GM18499 (cell line): Measurements from ENCODE around the gene CCL20.
A peak's percentile ranks its signal among the peaks of the same experiment; 100 is the strongest.
"Not testable (repeated sequence)": the region's sequence is repeated elsewhere in the genome, so short reads cannot be mapped to it uniquely, and the experiment has no call there.

ENCODE experiments used
- ATAC-seq: cut with Tn5 transposase; IDR thresholded peaks from one replicate; pipeline ENCODE4 v1.9.1; 2021; ENCODE audit warnings: moderate number of reproducible peaks; ENCODE audit not compliant: insufficient read depth, unreplicated experiment

Gene CCL20

GRCh38 chr2:227813562-227814353 lies at the start of gene CCL20:
Gene CCL20 (plus strand): TSS chr2:227813842. CDS start chr2:227813912, 70 bp downstream.
- ATAC-seq = no peak

- no peak for ATAC-seq
Observed at GRCh38 chr2:227765788-227766372, 47.8 kb upstream of the CCL20 start.

- ATAC-seq = peak; percentile 91
Observed at GRCh38 chr2:227766373-227766883, 47.2 kb upstream of the CCL20 start.

- no peak for ATAC-seq
Observed at GRCh38 chr2:227767830-227768229, 45.8 kb upstream of the CCL20 start.

GRCh38 chr2:227772197-227772661 lies 41.4 kb upstream of the CCL20 start:
- ATAC-seq = no peak

GRCh38 chr2:227772932-227773331 lies 40.7 kb upstream of the CCL20 start:
- ATAC-seq = no peak

- ATAC-seq = no peak
Observed at GRCh38 chr2:227774011-227774624, 39.5 kb upstream of the CCL20 start.

GRCh38 chr2:227774895-227775842 lies 38.5 kb upstream of the CCL20 start:
- ATAC-seq = no peak

GRCh38 chr2:227780981-227781615 lies 32.5 kb upstream of the CCL20 start:
- ATAC-seq = no peak

- ATAC-seq = no peak
Observed at GRCh38 chr2:227781841-227782240, 31.8 kb upstream of the CCL20 start.

- ATAC-seq = no peak
Observed at GRCh38 chr2:227782804-227783203, 30.8 kb upstream of the CCL20 start.

GRCh38 chr2:227783404-227784138 lies 30.1 kb upstream of the CCL20 start:
- ATAC-seq = peak; percentile 97

GRCh38 chr2:227785293-227785692 lies 28.3 kb upstream of the CCL20 start:
- no peak for ATAC-seq

GRCh38 chr2:227788561-227789018 lies 25.1 kb upstream of the CCL20 start:
- ATAC-seq = no peak

- no peak for ATAC-seq
Observed at GRCh38 chr2:227789803-227790202, 23.8 kb upstream of the CCL20 start.

GRCh38 chr2:227793148-227793712 lies 20.4 kb upstream of the CCL20 start:
- no peak for ATAC-seq

- ATAC-seq = no peak
Observed at GRCh38 chr2:227796045-227796711, 17.5 kb upstream of the CCL20 start.

- ATAC-seq = not testable (repeated sequence)
Observed at GRCh38 chr2:227796768-227797167, 16.9 kb upstream of the CCL20 start.
